ENCODE data around the gene PNCK. TPM values are rescaled to one million over a fixed set of nuclear protein-coding genes. Genes with fewer than 3 reads are reported as not detected.

Gene PNCK
- total RNA-seq, 1 donor from 2014 or later, result 1.00 TPM

DNA sequence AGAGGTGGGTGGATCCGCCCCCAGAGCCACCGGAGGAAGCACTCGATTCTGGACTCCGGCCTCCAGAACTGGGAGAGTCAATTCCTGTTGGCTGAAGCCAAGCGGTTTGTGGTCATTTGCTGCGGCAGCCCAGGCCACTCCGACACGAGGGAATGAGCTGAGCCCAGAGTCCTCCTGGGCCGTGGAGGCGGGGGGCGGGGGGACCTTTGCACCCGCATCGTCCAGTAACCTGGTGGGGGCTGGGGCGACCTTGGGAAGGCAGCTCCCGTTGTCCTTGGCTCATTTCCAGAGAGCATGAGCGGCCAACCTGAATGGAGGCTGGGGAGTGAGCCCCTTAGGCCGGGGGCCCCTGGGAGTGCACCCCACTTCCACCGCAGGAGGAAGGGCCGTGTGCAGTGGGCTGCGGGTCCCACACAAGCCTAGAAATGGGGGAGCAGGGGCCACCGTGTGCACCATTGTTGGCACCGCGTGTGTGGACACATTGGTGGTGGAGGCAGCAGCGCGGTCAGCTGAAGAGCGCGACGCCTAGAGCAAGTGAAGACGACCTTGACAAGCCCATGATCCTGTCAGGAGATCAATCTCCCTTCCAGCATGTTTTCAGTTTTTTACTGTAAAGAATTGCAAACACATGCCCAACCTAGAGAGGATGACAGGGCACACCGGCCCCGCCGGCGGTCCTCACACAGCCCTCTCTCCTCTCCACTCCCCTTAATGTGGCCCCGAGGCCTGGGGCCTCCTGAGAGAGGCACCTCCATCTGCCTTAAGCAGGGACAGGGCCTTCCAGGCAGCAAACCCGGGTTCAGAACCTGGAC is 46.5 kb downstream of the PNCK start:
- ATAC-seq, result no peak

DNA sequence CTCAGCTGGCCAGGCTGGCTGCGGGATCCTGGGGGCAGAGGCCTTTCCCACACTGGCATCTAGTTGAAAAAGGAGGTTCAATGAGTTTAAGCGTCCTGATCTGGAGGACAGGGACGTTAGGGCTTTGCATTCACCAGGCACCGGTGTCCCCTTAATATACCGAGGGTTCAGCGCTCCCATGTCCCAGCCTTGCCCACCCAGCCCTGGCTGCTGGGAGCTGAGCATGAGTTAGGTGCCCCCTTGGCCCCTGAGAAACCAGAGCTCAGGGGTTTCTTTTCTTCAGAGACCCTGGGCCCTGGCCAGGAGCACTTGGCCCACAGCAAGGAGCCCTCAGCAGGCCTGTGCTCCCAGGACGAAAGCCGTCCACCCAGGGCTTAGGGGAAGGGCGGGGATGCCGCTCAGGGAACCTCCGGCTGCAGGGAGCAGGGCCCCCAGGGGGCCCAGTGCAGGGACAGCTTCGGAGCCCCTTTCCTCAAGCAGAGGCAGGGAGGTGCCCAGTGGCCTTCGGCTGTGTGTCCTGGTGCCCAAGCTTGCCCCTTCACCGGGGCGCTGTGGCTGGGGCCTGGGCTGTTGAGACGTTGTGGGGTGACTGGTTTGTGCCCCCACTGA is 47.5 kb downstream of the PNCK start:
- ATAC-seq, result no peak

DNA sequence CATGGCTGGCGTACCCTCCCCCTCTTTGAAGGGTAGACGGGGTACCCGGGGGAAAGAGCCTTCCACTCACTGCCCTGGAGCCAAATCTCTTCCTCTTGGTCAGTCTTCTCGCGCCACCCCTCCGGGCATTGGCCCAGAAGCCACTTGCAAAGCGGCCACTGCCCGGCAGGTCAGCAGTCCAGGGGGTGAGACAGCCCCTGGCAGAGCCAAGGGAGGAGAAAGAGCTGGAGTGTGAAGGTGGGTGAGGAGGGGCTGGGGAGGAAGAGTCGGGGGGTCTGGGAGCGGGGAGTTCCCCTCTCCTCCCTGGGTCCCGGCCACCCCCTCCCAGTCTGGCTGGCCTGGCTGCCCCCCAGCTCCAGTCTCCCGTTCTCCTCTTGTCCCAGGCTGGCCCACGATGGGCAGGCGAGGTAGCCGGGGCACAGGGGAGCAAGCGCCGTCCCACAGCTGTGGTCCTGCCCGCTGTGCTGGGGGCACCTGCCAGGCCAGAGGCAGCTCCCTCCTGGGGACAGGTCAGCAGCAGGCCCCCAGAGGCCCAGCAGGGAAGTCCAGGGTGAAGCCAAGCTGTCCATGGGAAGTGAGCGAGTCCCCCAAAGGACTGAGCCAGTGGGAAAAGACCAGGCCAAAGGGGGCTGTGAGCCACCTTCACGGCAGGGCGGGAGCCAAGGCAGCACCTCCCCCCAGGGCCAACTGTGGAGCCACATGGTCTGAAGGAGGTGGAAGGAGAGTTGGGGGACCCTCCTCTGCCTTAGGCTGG is 48.2 kb downstream of the PNCK start:
- no peak for ATAC-seq

DNA sequence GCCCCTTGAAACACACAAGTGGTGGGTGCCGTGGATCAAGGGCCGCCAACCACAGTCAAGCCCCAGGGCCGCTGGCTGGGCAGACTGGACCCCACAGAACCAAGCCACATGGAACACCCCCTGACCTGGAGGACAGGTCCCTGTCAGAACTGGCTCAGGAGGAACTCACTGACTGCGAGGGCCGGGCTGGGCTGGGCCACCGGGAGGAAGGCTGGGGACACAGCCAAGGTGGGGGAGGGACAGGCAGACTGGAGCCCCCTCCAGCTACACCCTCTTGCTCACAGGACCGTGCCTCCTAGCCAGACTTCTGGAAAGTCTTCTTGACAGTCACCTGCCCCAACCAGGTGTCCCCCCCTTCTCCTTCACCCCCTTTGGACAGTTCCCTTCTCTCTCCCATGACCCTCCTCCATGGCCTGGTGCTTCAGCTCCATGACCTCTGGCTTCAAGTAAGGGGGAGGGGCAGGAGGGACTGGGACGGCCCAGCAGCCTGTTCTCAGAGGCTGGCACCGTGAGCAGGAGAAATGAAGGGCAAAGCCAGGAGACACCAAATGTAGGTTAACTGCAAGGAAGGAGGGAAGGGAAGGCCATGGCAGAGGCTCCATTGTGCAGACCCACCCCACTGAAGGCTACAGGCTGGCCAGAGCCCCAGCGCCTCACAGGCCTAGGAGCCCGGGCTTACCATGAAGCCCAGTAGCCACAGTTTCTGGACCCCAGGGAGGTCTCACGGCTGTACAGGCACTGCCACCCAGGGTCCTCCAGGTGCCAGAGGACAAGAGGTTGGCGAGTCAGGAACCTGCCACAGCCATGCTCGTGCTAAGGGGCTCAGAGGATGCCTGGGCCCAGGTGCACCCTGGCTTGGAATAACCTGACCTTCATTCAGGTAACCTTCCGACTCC is 49.2 kb downstream of the PNCK start:
- no peak for ATAC-seq

DNA sequence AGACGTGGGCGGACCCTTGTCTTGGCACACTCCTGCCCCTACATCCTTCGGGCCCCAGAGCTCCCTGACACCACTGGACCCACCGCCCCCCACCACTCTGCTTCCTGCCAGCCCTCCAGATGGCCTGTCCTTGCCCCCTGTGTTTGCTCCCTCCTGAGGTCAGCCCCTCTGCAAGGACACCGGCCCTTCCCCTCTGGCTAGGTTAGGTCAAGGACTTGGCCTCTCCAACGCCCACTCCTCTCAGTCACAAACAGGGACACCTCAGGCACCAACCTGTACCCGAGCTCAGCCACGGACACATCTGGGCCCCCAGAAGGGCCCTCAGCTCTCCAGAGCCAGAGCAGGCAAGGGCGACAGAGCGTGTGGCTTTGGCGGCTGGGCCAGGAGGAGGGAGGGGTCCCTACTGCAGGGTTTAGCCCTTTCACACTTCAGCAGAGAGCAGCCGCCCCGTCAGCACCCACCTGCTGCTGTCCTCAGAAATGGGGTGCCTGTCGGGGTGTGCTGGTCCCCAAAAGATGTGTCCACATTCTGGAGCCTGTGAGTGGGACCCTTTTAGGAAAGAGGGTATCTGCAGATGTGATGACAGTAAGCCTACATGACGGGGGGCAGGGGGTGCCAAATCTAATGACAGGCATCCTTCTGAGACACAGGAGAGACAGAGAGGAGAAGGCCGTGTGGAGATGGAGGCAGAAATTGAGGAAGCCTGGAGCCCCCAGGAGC is 50.1 kb downstream of the PNCK start:
- ATAC-seq, result no peak

DNA sequence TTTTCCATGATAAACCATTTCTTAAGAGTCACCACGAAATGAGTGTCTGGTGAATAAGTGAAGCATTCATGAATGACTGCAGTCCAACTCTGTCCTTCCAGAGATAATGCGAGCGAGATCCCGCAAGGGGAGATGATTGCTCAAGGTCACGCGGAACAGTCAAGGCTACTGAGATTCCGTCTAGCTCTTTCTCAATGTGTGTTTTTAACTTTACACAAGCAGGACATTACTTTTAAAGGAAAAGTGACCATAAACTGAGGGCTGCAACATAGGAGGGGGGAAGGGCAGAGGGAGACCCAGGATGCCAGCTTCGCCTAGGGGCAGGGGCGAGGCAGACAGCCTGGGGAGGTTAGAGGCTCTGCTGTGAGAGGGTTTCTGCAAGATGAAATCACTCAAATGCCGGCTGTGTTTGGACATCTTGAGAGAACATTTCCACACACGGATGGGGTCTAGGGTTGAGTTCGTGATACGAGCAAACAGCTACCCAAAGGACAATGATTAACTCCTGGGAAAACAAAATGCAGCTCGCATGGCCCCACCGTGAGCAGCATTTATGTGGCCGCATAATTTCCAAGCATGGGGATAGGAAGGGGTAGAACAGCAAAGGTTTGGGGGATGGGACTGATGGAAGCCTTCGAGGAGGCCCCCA is 50.8 kb downstream of the PNCK start:
- ATAC-seq, result no peak

DNA sequence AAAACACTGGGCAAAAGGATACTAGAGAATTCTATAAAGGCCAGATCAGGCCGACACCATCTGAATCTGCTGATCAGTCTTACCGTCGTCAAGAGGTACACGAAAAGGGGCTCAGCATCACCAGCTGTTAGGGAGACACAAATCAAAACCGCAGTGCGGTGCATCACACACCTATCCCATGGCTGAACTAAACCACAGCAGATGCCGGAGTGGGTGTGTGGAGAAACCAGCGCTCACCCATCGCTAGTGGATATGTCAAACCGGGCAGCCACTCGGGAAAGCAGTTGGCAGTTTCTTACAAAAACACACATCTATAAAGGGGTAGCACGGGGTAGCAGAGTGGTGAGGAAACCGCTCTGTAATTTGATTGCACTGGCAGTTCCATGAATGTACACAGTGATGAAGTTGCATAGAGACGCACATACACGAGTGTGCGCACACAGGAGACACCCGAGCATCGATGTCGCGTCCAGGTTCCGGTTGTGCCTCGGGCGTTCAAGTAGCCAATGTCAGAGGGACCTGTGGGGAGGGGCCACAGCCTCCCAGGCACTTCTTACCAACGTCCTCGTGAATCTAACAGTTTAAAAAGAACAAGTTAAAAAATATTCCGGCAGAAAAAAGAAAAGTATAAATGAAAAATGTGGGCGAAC is 51.5 kb downstream of the PNCK start:
- ATAC-seq, result no peak

DNA sequence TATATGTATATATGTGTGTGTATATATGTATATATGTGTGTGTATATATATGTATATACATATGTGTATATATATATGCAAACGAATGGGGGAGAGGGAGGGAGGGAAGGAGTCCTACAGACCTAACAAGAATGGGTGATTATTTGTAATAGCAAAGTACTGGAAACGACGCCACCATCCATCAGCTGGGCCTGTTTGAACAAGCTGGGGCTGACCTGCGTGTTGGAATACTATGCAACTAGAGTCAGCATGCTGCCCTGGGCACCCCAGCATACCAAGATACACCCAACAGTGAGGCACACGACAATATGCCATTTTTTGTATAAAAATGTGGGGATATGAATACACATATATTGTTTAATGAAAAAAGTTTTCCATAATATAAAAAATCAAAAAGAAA is 53.0 kb downstream of the PNCK start:
- peak; percentile 22 for ATAC-seq

Other genes starting within 250 kb of the PNCK start
- 2.0 TPM for gene TREX2, start 227.8 kb downstream of the PNCK start, total RNA-seq
- gene HAUS7, start 203.2 kb downstream of the PNCK start, total RNA-seq, result 16.6 TPM
- 29.3 TPM for gene BGN, start 178.8 kb downstream of the PNCK start, total RNA-seq
- not detected for gene ATP2B3, start 156.2 kb downstream of the PNCK start, total RNA-seq
- gene CCNQ, start 74.7 kb downstream of the PNCK start, total RNA-seq, result 18.2 TPM
- 0.76 TPM for gene DUSP9, start 26.6 kb downstream of the PNCK start, total RNA-seq
- 62.0 TPM for gene SLC6A8, start 14.1 kb upstream of the PNCK start, total RNA-seq
- 191 TPM for gene BCAP31, start 50.6 kb upstream of the PNCK start, total RNA-seq
- gene ABCD1, start 51.0 kb upstream of the PNCK start, total RNA-seq, result 2.5 TPM
- gene PLXNB3, start 90.4 kb upstream of the PNCK start, total RNA-seq, result 11.2 TPM
- gene SRPK3, start 107.2 kb upstream of the PNCK start, total RNA-seq, result 0.12 TPM
- 32.6 TPM for gene IDH3G, start 120.6 kb upstream of the PNCK start, total RNA-seq
- gene SSR4, start 120.9 kb upstream of the PNCK start, total RNA-seq, result 168 TPM
- 0.68 TPM for gene PDZD4, start 156.7 kb upstream of the PNCK start, total RNA-seq
- gene L1CAM, start 212.4 kb upstream of the PNCK start, total RNA-seq, result 0.80 TPM
- gene AVPR2, start 230.9 kb upstream of the PNCK start, total RNA-seq, result 0.20 TPM

All from esophagus mucosa (tissue), 1 donor.